Ramos (cell line): ENCODE results near the gene PAXIP1.
"Not testable (repeated sequence)": the region's sequence is repeated elsewhere in the genome, so short reads cannot be mapped to it uniquely, and the experiment has no call there.

ENCODE experiments used
- in situ Hi-C: fragments of 300-500 bp; cut with MboI; formaldehyde crosslinking; loops from one replicate; pipeline ENCODE4 v1.14.3; 2022; ENCODE audit warnings: low sequenced_read_pairs; ENCODE audit not compliant: unreplicated experiment

Gene PAXIP1

DNA sequence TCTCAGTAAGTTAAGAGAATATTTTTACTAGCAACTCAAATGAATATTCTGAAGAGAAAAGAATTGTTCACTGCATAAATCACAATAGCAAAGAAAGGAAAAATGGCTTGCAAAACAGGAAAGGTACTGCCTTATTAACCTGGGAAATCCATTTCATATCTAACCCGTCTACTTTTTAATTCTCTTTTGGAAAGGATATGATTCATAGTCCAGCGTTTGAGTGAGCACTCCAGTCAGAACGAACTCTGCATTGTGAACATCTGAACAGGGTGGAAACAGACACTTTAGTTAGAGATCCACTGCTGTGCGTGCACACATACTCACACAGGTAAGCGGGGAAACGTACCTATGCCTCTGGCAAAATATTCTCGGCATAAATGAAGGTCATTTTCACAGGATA is 56.8 kb downstream of the PAXIP1 start:
- in situ Hi-C loops = no loop called here

DNA sequence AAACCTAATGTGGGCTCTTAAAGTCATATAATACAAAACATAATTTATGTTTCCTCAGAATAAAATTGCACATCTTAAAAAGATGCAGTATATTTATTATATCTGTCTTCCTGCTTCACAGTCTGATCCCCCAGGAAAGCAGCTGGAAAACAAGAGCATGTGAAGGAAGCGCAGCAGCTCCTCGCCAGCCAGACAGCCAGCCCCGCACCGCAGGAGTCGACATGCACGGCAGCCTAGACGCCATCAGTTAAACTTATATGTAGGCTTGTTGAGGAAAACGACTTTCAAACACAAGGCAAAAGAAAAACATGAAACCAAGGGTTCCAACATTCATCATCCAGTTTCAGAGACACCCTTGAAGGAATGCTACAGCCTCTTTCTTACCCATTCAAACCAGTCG is 59.0 kb downstream of the PAXIP1 start:
- in situ Hi-C loops = no loop called here

DNA sequence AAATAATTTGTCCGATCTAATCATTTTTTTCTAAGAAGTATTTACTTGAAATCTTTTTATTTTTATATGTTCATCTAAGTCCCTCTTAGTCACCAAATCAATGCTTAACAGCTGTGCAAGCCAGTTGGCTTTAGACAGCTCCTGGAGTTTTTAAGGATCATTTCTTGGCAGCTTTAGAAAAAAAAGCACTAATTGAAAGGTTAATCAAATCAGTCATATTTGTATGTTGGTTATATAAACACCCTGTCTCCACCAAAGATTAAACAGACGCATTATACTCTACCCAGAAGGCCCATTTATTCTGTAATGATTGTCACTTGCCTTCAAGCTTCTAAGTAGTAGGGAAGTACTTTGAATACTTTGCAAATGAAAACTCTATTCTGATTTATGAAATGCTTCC is 60.2 kb downstream of the PAXIP1 start:
- in situ Hi-C loops = no loop called here

GRCh38 chr7:154937837-154938236 is 65.1 kb downstream of the PAXIP1 start:
- in situ Hi-C loops = no loop called here

DNA sequence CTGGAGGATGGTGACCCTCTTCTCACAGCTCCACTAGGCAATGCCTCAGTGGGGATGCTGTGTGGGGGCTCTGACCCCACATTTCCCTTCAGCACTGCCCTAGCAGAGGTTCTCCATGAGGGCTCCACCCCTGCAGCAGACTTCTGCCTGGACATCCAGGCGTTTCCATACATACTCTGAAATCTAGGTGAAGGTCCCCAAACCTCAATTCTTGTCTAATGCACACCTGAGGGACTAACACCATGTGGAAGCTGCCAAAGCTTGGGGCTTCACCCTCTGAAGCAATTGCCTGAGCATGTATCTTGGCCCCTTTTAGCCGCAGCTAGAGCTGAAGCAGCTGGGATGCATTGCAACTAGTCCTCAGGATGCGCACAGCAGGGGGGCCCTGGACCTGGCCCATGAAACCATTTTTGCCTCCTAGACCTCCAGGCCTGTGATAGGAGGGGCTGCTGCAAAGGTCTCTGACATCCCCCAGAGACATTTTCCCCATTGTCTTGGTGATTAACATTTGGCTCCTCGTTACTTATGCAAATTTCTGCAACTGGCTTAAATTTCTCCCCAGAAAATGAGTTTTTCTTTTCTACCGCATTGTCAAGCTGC is 68.5 kb downstream of the PAXIP1 start:
- in situ Hi-C loops = not testable (repeated sequence)

DNA sequence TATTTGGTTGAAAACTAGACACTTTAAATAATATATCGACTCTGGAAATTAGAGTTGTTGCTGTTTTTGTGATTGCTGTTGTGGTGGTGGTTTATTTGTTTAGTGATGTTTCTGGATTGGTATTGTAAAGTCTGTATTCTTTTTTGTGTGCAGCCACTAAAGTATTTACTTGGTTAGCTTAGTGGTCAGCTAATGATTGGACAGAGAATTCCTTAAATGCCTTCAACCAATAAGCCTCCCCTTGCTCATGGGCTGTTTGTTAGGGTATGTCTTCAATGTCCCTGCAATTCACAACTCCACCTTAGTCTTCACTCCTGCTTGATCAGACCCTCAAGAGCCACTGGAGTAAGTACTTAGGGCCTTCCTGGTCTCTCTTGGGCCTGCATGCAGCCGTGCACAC is 71.0 kb downstream of the PAXIP1 start:
- in situ Hi-C loops = no loop called here

DNA sequence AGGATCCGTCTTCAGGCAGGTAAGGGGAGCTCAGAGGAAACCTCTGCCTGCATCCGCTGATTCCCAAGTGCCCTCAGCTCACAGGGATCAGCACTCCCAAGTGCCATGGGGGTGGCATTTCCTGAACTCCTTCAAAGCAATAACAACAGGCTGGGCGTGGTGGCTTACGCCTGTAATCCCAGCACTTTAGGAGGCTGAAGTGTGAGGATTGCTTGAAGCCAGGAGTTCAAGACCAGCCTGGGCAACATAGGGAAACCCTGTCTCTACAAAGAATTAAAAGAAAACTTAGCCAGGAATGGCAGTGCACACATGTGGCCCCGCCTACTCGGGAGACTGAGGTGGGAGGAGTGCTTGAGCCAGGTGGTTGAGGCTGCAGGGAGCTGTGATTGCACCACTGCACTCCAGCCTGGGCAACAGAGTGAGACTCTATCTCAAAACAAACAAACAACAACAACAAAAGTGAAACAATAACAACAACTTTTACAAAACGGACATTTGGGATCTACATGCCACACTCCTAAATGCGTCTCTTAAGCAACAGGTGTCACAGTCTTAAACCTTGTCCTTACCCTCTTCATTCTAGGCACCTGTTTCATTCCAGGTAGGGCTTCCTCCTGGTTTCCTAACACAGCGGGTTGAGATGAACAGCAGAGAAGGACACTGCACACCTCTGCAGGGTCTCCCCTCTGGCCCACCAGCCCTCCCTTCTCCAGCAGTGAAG is 73.8 kb downstream of the PAXIP1 start:
- in situ Hi-C loops = loop anchor here (10.0 kb wide), 1 partner anchor 826 kb away; no protein-coding TSS in a partner anchor

DNA sequence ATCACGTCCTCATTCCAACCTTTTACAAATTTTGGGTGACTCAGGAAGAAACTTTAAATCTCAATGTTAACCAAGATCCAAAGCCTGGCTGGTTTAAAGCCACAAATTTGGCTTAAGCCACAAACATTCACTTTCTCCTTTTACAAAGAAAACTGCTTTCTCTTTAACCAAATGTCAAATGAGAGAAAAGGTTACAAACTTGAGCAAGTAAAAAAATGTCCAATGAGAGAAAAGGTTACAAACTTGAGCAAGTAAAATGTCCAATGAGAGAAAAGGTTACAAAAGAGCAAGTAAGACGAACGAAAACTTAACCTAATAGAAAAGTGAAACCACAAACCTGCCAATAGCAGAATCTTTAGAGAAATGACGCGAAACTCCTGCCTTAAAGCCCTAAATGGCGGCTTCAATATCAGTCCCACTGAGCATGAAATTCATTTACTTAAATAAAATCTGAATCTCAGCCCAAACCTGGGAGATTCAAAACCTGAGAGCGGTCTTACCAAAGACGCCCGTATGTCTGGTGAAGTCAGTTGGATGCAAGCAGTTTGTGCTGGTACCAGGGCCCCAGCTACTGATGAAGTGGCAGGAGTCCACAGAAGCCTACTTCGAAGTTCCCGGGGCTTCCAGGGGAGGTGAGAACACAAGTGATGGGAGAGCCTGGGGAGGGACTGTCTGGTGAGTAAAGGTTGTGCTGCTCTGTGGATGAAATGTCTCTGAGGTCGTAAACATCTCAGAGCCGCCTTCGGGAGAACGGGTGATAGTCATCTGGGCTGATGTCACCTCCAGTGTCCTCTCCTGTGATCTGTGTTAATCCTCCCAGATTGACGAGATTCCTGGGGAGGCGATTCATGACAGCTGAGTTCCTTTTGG is 74.6 kb downstream of the PAXIP1 start:
- in situ Hi-C loops = loop anchor here (10.0 kb wide), 1 partner anchor 826 kb away; no protein-coding TSS in a partner anchor

- in situ Hi-C loops = loop anchor here (10.0 kb wide), 1 partner anchor 827 kb away; no protein-coding TSS in a partner anchor
Observed at GRCh38 chr7:154927624-154928125, 75.2 kb downstream of the PAXIP1 start.

DNA sequence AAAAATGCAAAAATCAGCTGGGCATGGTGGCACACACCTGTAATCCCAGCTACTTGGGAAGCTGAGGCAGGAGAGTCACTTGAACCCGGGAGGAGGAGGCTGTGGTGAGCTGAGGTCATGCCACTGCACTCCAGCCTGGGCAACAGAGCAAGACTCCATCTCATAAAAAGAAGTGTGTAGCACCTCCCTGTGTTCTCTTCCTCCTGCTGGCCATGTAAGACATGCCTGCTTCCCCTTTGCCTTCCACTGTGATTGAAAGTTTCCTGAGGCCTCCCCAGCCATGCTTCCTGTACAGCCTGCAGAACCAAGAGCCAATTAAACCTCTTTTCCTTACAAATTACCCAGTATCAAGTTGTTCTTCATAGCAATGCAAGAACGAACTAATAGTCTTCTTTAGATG is 80.5 kb downstream of the PAXIP1 start:
- in situ Hi-C loops = loop anchor here (10.0 kb wide), 1 partner anchor 832 kb away; no protein-coding TSS in a partner anchor

- in situ Hi-C loops = loop anchor here (5.0 to 10.0 kb wide), 2 partner anchors 423 to 835 kb away; no protein-coding TSS in a partner anchor
Observed at GRCh38 chr7:154919344-154920225, 83.3 kb downstream of the PAXIP1 start.

DNA sequence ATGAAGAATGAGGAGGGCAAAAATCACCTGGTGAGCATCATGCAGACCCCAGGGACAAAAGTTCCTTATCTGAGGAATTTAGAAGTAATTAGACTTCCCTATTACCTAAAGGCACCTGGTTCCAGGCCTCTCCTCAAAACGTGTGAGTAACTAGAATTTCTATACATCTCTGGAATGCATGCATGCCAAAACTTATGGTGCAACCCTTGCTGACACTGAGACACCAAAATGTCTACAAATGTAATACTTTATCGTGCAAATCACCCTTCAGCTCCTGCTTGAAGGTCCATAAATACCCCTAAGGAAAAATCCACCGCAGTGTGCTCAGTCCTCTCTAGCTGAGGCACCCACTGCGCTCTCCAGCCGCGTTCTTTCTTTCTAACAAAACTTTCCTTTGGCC is 84.2 kb downstream of the PAXIP1 start:
- in situ Hi-C loops = loop anchor here (5.0 kb wide), 1 partner anchor 424 kb away; no protein-coding TSS in a partner anchor

DNA sequence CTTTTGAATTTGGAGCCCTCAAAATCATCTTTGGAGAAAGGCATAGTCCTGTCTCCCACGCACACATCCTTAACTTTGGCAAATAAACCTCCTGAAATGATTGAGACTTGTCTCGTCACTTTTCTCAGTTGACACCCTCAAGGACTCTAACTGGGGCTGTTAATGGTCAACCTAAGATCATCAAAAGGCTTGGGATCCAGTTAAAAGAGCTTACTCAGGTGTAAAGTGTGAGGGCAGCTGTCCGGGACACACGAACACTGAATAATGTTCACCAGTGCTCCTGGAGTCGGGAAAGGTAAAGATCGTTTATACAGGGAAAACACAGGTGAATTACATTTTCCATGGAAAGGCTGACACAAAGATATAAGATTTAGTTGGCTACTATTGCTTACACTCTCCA is 84.7 kb downstream of the PAXIP1 start:
- in situ Hi-C loops = loop anchor here (5.0 kb wide), 1 partner anchor 424 kb away; no protein-coding TSS in a partner anchor

DNA sequence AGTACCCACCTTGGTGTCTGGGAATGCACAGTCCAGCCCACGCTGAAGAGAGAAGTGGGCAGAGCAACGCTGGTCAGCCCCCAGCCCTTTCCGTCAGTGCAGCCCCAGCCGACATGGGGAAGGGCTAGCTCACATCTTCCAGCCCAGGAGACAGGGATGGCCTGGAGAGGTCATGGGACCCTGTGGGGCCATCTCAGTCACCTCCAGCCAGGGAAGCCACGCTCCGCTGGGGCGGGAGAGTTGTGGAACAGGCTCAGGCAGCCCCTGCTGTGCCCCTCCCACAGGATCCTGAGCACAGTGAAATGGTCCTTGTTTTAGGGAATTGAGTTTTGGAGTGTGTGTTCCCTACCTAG is 85.1 kb downstream of the PAXIP1 start:
- in situ Hi-C loops = loop anchor here (5.0 kb wide), 1 partner anchor 425 kb away; no protein-coding TSS in a partner anchor

- in situ Hi-C loops = loop anchor here (5.0 kb wide), 1 partner anchor 425 kb away; no protein-coding TSS in a partner anchor
Observed at GRCh38 chr7:154916856-154917807, 85.8 kb downstream of the PAXIP1 start.

GRCh38 chr7:154916381-154916780 is 86.5 kb downstream of the PAXIP1 start:
- in situ Hi-C loops = loop anchor here (5.0 kb wide), 1 partner anchor 426 kb away; no protein-coding TSS in a partner anchor

GRCh38 chr7:154915600-154915999 is 87.3 kb downstream of the PAXIP1 start:
- in situ Hi-C loops = loop anchor here (5.0 kb wide), 1 partner anchor 427 kb away; no protein-coding TSS in a partner anchor

- in situ Hi-C loops = loop anchor here (5.0 kb wide), 1 partner anchor 427 kb away; no protein-coding TSS in a partner anchor
Observed at GRCh38 chr7:154914996-154915380, 87.9 kb downstream of the PAXIP1 start.
